HG02759 (cell line): ENCODE data around the gene MICU1.
"Not testable (repeated sequence)": the region's sequence is repeated elsewhere in the genome, so short reads cannot be mapped to it uniquely, and the experiment has no call there.

Source experiments
- ATAC-seq: cut with Tn5 transposase; IDR thresholded peaks from one replicate; pipeline ENCODE4 v1.9.1; 2021; ENCODE audit warnings: mild to moderate bottlenecking, moderate library complexity; ENCODE audit not compliant: unreplicated experiment

Gene MICU1

GRCh38 chr10:72331575-72332422, 294.1 kb downstream of the MICU1 start:
- ATAC-seq: peak; percentile 64

- ATAC-seq: no peak
These were observed 295.8 kb downstream of the MICU1 start for GRCh38 chr10:72330069-72330426.

- no peak for ATAC-seq
These were observed 296.4 kb downstream of the MICU1 start for GRCh38 chr10:72329290-72330068.

- no peak for ATAC-seq
These were observed 297.1 kb downstream of the MICU1 start for GRCh38 chr10:72328829-72329204.

- ATAC-seq: no peak
These were observed 297.6 kb downstream of the MICU1 start for GRCh38 chr10:72328045-72328828.

GRCh38 chr10:72326665-72327603, 298.9 kb downstream of the MICU1 start:
- ATAC-seq: not testable (repeated sequence)

GRCh38 chr10:72325243-72326175, 300.4 kb downstream of the MICU1 start:
- not testable (repeated sequence) for ATAC-seq

GRCh38 chr10:72323771-72324191, 302.1 kb downstream of the MICU1 start:
- ATAC-seq: no peak

- ATAC-seq: no peak
These were observed 302.6 kb downstream of the MICU1 start for GRCh38 chr10:72323108-72323749.

- ATAC-seq: no peak
These were observed 303.4 kb downstream of the MICU1 start for GRCh38 chr10:72322280-72323058.

- ATAC-seq: no peak
These were observed 303.9 kb downstream of the MICU1 start for GRCh38 chr10:72322030-72322279.

GRCh38 chr10:72321248-72322029, 304.4 kb downstream of the MICU1 start:
- no peak for ATAC-seq

- ATAC-seq: peak; percentile 64
These were observed 305.1 kb downstream of the MICU1 start for GRCh38 chr10:72320676-72321247.

GRCh38 chr10:72319416-72320254, 306.2 kb downstream of the MICU1 start:
- peak; percentile 67 for ATAC-seq

- ATAC-seq: no peak
These were observed 307.2 kb downstream of the MICU1 start for GRCh38 chr10:72318418-72319262.
